ENCODE data around the gene SYNE1.
A peak's percentile ranks its signal among the peaks of the same experiment; 100 is the strongest.

SYNE1 gene

DNA sequence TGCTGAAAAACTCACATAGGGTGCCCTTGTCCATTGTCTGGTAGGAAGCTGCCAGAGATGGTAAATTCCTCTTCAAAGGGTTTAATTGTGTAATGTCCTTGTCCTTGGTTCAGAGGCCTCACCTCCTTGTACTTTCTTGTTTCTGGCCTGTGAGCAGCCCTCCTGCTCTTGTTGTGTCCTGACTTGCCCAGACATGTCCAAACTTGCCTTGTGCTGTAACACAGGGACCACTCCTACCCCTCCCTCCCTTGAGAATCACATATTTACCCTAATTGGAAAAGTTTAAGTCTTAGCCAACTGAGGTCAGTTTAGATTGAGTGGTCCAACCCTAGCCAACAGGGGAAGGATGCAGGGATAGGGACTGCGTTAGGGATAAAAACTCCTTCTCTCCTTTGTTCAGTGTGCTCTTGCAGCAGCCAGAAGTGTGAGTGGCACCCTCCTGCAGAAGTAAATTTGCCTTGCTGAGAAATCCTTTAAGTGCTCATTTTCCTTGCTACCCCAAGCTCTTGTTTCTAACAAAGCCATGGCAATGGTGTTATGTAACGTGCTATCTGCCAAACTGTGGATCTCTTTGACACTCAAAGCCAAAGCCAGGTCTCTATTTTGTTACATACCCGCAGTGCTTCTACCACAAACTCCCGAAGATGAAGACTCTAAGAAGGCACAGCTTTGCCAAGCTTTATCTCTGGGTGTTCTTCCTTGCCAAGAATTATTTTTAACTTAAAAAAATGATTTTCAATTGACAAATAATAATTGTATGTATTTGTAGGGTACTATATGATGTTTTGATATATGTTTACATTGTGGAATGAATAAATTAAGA lies 415.1 kb downstream of the SYNE1 start:
- peak; percentile 89 for DNase-seq

GRCh38 chr6:152220786-152221185 lies 416.4 kb downstream of the SYNE1 start:
- no peak for DNase-seq

- no peak for DNase-seq
Observed at GRCh38 chr6:152218887-152219286, 418.3 kb downstream of the SYNE1 start.

- DNase-seq: no peak
Observed at GRCh38 chr6:152212437-152212836, 424.7 kb downstream of the SYNE1 start.

GRCh38 chr6:152209211-152209610 lies 428.0 kb downstream of the SYNE1 start:
- DNase-seq: no peak

- DNase-seq: no peak
Observed at GRCh38 chr6:152207915-152208714, 429.0 kb downstream of the SYNE1 start.

DNA sequence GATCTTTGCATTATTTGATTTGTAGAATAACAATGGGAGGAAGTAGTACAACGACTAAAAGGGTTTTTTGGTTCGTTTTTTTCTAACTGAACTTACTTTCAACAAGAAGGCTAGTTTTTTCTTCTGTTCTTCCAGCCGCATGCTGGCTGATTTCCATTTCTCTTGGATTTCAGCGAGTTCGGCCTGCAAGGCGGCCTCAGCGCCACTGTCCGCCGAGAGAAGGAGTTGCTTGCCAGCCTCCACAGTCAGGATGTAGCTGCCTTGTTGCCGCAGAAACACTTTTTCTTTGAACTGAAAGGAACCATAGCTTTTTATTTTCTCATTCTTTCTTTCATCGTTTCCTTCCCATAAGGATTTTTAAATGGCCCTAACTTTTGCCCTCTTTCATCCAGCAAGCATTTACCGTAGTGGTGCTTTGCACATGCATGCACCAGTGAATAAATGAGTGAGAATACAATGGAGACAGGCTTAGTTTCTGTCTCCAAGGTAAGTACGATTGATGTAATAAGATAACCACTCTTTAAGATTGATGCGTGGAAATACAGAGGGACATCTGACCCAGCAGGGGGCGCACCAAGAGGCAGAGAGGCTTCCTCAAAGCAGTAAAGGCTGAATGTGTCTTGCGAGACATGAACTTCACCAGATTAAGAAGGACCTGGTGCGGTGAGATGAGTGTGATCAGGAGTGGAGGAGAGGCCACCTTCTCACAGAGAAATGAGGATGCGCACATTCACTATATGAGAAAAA lies 430.9 kb downstream of the SYNE1 start:
- peak; percentile 63 for DNase-seq

DNA sequence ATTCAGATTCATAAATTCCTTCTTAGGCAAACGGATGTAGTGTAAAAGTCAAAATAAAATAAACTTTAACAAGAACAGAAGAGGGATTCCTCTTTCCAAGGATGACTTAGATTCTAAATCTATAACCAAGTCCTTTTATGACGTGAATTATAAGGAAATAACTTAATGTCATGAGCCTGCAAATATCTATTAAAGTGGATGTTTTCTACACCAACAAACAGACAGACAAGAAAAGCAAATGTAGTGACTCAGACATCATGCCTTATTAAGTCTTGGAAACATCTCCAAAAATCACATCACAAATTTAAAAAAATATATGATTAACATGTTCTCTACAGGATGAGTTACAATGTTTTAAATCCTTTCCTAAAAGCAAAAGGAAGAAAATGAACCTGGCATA lies 432.6 kb downstream of the SYNE1 start:
- no peak for DNase-seq

DNA sequence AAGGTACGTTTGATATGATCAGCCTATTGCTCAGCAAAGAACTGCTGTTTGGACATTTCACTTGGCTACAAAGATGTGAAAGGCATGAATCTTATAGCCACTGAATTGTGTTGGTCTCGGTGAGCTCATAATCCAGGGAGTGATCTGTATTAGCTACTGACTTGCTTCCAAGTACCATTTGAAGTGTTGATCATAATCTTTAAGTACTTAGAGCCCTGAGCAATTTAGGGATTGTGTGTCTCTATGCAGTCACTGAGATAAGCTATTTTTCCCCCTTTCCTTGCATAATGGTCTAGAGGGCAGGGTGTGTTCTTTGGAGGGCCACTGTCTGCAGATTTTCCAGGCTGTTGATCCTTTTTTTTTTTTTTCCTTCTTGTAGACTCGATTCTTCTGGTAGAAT lies 436.0 kb downstream of the SYNE1 start:
- DNase-seq: no peak

- no peak for DNase-seq
Observed at GRCh38 chr6:152195896-152196295, 441.3 kb downstream of the SYNE1 start.

- DNase-seq: no peak
Observed at GRCh38 chr6:152189736-152190135, 447.4 kb downstream of the SYNE1 start.

GRCh38 chr6:152188011-152188410 lies 449.2 kb downstream of the SYNE1 start:
- no peak for DNase-seq

GRCh38 chr6:152186840-152187239 lies 450.3 kb downstream of the SYNE1 start:
- DNase-seq: no peak

DNA sequence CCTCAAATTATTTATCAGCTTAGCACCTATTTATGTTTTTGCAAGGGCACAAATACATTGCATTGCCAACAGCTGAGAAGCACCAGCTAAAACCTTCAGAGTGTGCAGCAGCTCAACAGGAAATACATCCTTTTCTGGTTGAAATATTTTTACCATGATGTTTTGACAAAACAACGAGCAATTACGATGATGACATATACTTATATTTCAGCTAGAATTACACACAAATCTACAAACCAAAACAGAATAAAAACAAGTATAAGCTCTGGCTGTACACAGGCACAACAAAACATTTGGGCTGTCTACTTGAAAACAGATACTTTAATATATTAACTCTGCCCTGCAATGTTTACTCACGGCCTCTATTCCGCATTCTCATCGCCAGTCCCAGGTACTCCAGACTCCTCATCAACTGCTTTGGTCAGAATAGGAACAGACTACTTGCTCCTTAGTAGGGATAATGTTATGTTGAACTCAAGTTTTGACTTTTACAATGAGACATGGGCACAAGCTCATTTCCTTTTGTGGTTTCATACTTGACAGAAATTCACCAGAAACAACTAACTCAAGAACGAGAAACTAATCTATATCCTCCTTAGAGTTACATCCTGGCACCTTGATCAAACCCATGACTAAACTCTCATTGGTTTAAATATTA lies 452.1 kb downstream of the SYNE1 start:
- no peak for DNase-seq

GRCh38 chr6:152184573-152184916 lies 452.6 kb downstream of the SYNE1 start:
- DNase-seq: no peak

- DNase-seq: no peak
Observed at GRCh38 chr6:152180601-152181000, 456.6 kb downstream of the SYNE1 start.

DNA sequence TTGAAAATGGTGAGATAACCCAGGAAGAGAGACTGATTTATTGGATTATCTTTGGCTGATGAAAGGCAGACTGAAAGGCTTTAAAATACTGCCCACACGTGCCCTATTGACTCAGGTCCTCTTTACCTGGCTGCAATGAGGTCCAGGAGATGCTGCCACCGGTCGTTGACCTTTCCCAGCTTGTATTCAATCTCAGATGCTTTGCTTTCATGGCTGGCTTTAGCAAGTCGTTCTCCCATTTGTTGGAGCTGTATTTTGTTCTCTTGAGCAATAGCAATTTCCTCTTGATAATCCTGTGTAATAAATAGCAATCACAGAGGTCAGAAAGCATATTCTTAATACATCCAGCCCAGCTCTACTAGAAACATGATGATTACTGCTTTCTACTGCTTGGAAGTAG lies 460.9 kb downstream of the SYNE1 start:
- no peak for DNase-seq

GRCh38 chr6:152173957-152174356 lies 463.2 kb downstream of the SYNE1 start:
- DNase-seq: no peak

GRCh38 chr6:152173321-152173720 lies 463.8 kb downstream of the SYNE1 start:
- no peak for DNase-seq

- DNase-seq: no peak
Observed at GRCh38 chr6:152170702-152171667, 466.2 kb downstream of the SYNE1 start.

GRCh38 chr6:152170313-152170701 lies 466.9 kb downstream of the SYNE1 start:
- DNase-seq: no peak
